Hepatocyte (in vitro differentiated cells): ENCODE results near the gene FNDC3B.

ENCODE experiments used
- CTCF ChIP-seq: fragments of 200-600 bp; sonication (generic); IDR thresholded peaks from 2 replicates; pipeline ENCODE4 v1.5.1; 2016; ENCODE audit warnings: antibody characterized with exemption, mild to moderate bottlenecking; ENCODE audit not compliant: poor library complexity
- EZH2 ChIP-seq: fragments of 200-600 bp; sonication (generic); IDR thresholded peaks from 2 replicates; pipeline ENCODE4 v1.6.1; 2016; ENCODE audit warnings: antibody characterized with exemption, mild to moderate bottlenecking, borderline replicate concordance

GRCh38 chr3:172356427-172356826 is 317.0 kb downstream of the FNDC3B start:
- TF ChIP-seq CTCF (no peak), EZH2 (no peak)
